Smooth muscle cell (in vitro differentiated cells): ENCODE results near the gene MELK. TPM values are rescaled to one million over a fixed set of nuclear protein-coding genes. Genes with fewer than 3 reads are reported as not detected.

Source experiments
- DNase-seq: peaks from one replicate; lab custom pipeline; 2025; ENCODE audit not compliant: unreplicated experiment; lab: John Stamatoyannopoulos, UW
- H2AFZ ChIP-seq: fragments of 200-600 bp; sonication (generic); 2 replicates; pipeline ENCODE4 v1.6.0; 2016; ENCODE audit warnings: antibody characterized with exemption, low read depth, mild to moderate bottlenecking
- H3F3A ChIP-seq: fragments of 200-600 bp; sonication (generic); 2 replicates; pipeline ENCODE4 v1.6.0; 2017; ENCODE audit warnings: antibody characterized with exemption, low read depth
- H3K27ac ChIP-seq: fragments of 200-600 bp; sonication (generic); 2 replicates; pipeline ENCODE4 v1.5.1; 2016; ENCODE audit warnings: low read depth, mild to moderate bottlenecking
- H3K27me3 ChIP-seq: fragments of 200-600 bp; sonication (generic); 2 replicates; pipeline ENCODE4 v1.6.1; 2016; ENCODE audit warnings: low read depth, mild to moderate bottlenecking
- H3K36me3 ChIP-seq: fragments of 200-600 bp; sonication (generic); 2 replicates; pipeline ENCODE4 v1.5.1; 2016; ENCODE audit warnings: low read depth
- H3K4me1 ChIP-seq: fragments of 200-600 bp; sonication (generic); 2 replicates; pipeline ENCODE4 v1.5.1; 2016; ENCODE audit warnings: low read depth
- H3K4me2 ChIP-seq: fragments of 200-600 bp; sonication (generic); 2 replicates; pipeline ENCODE4 v1.6.0; 2016; ENCODE audit warnings: mild to moderate bottlenecking
- H3K4me3 ChIP-seq: fragments of 200-600 bp; sonication (generic); 2 replicates; pipeline ENCODE4 v1.5.1; 2016; ENCODE audit warnings: mild to moderate bottlenecking
- H3K79me2 ChIP-seq: fragments of 200-600 bp; sonication (generic); 2 replicates; pipeline ENCODE4 v1.6.0; 2016; ENCODE audit warnings: low read depth, mild to moderate bottlenecking
- H3K9ac ChIP-seq: fragments of 200-600 bp; sonication (generic); 2 replicates; pipeline ENCODE4 v1.6.0; 2016; ENCODE audit warnings: low read depth
- H3K9me3 ChIP-seq: fragments of 200-600 bp; sonication (generic); replicated peaks from 2 replicates; pipeline ENCODE4 v1.5.1; 2016; ENCODE audit warnings: low read depth
- H4K20me1 ChIP-seq: fragments of 200-600 bp; sonication (generic); 2 replicates; pipeline ENCODE4 v1.6.0; 2016; ENCODE audit warnings: low read depth
- WGBS: methylation state at CpG from one replicate; pipeline ENCODE4 v1.1.7; 2016; ENCODE audit warnings: low lambda C conversion rate; 5-methylcytosine and 5-hydroxymethylcytosine counted together
- polyA plus RNA-seq: library from polyadenylated mRNA; unstranded; fragments of >200 nt; fragmentation: Nextera tagmentation; extraction: Ambion mirVana; gene quantifications from 2 replicates; pipeline ENCODE4 v1.2.1, GENCODE V29; 2016
- total RNA-seq: library from RNA; depleted of rRNA; stranded (reverse); fragments of >200 nt; gene quantifications from 2 replicates; pipeline ENCODE4 v1.2.3, GENCODE V29; 2014
- TF ChIP-seq, protein P1 (sequence below): fragments of 200-600 bp; sonication (generic); IDR thresholded peaks from 2 replicates; pipeline ENCODE4 v1.5.1; 2017; ENCODE audit warnings: borderline replicate concordance, mild to moderate bottlenecking, antibody characterized with exemption; ENCODE audit not compliant: insufficient read depth, poor library complexity, severe bottlenecking

The MELK gene
- total and polyA plus RNA-seq, 2 experiments from 2014 or later, result 20.1 to 25.3 TPM

- Histone ChIP-seq H3K36me3 (no peaks in the 10 kb centered on the region), H3K79me2 (no peaks in the 10 kb centered on the region), H3K4me3 (no peak overlapping the region), H3K27ac (no peak overlapping the region), H4K20me1 (no peaks in the 10 kb centered on the region), H3K9ac (no peak overlapping the region), H3K9me3 (no peaks in the 10 kb centered on the region), H3F3A (no peaks in the 10 kb centered on the region), H2AFZ (no peak overlapping the region), H3K4me2 (no peak overlapping the region), H3K27me3 (no peaks in the 10 kb centered on the region), H3K4me1 (no peaks in the 10 kb centered on the region)
- no peak for DNase-seq
- TF ChIP-seq, protein P1, sequence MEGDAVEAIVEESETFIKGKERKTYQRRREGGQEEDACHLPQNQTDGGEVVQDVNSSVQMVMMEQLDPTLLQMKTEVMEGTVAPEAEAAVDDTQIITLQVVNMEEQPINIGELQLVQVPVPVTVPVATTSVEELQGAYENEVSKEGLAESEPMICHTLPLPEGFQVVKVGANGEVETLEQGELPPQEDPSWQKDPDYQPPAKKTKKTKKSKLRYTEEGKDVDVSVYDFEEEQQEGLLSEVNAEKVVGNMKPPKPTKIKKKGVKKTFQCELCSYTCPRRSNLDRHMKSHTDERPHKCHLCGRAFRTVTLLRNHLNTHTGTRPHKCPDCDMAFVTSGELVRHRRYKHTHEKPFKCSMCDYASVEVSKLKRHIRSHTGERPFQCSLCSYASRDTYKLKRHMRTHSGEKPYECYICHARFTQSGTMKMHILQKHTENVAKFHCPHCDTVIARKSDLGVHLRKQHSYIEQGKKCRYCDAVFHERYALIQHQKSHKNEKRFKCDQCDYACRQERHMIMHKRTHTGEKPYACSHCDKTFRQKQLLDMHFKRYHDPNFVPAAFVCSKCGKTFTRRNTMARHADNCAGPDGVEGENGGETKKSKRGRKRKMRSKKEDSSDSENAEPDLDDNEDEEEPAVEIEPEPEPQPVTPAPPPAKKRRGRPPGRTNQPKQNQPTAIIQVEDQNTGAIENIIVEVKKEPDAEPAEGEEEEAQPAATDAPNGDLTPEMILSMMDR, result no peak
These were observed 119.0 kb downstream of the MELK start for GRCh38 chr9:36691671-36692070.

GRCh38 chr9:36698984-36699383, 126.3 kb downstream of the MELK start:
- TF ChIP-seq, protein P1, result no peak
- 70% methylated on average over 3 of the region's 3 CpGs for WGBS
- Histone ChIP-seq H3K4me2 (no peak overlapping the region), H3K4me3 (no peak overlapping the region), H3K9me3 (no peaks in the 10 kb centered on the region), H2AFZ (no peak overlapping the region), H3K79me2 (no peaks in the 10 kb centered on the region), H3F3A (no peaks in the 10 kb centered on the region), H3K27me3 (peaks cover 22% of the 10 kb centered on the region), H3K4me1 (no peaks in the 10 kb centered on the region), H3K27ac (no peak overlapping the region), H4K20me1 (no peaks in the 10 kb centered on the region), H3K36me3 (no peaks in the 10 kb centered on the region), H3K9ac (no peak overlapping the region)
- DNase-seq, result no peak

DNA sequence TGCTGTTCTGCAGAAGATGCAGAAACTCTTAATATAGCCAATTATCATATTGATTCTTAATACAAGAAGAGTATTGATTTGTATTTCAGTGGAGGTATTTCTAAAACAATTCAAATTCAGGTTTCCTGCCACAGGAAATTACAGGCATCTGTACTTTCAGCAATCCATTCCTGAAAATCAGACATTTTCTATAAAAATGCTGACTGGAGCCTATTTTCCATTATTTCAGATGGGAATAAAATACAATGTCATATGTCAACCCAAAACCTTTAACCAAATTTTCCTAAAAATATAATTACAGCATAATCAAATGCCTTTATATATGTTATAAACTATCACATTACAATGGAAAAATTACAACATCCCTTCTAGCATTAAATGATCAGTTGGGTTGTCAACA, 131.5 kb downstream of the MELK start:
- no peak overlapping the region for H2AFZ ChIP-seq
- no peaks in the 10 kb centered on the region for H3K9me3 ChIP-seq
- no peak for DNase-seq
- no peak overlapping the region for H3K4me2 ChIP-seq
- no peaks in the 10 kb centered on the region for H3K36me3 ChIP-seq
- H3K4me1 ChIP-seq, result no peaks in the 10 kb centered on the region
- no peaks in the 10 kb centered on the region for H4K20me1 ChIP-seq
- no peaks in the 10 kb centered on the region for H3F3A ChIP-seq
- no peaks in the 10 kb centered on the region for H3K79me2 ChIP-seq
- no peak overlapping the region for H3K27ac ChIP-seq
- H3K4me3 ChIP-seq, result no peak overlapping the region
- peaks cover 37% of the 10 kb centered on the region for H3K27me3 ChIP-seq
- H3K9ac ChIP-seq, result no peak overlapping the region
- TF ChIP-seq, protein P1, result no peak
